Brain microvascular endothelial cell (primary cell): Measurements from ENCODE around the gene PTCH1.

Experiments used
- DNase-seq: peaks from one replicate; pipeline ENCODE4 v3.0.0-alpha.2; 2020
- H3K27ac ChIP-seq: fragments of 250-450 bp; sonication (Bioruptor Pico); 2 replicates; pipeline ENCODE4 v1.5.1; 2020; ENCODE audit warnings: mild to moderate bottlenecking, moderate library complexity
- H3K27me3 ChIP-seq: fragments of 250-450 bp; sonication (Bioruptor Pico); replicated peaks from 2 replicates; pipeline ENCODE4 v1.5.1; 2020; ENCODE audit warnings: mild to moderate bottlenecking
- H3K36me3 ChIP-seq: fragments of 250-450 bp; sonication (Bioruptor Pico); replicated peaks from 2 replicates; pipeline ENCODE4 v1.5.1; 2020; ENCODE audit warnings: mild to moderate bottlenecking
- H3K4me3 ChIP-seq: 2 replicates; pipeline ENCODE4 v1.5.1; 2011; ENCODE audit warnings: low read depth, mild to moderate bottlenecking, control low read depth, low read length, moderate library complexity
- in situ Hi-C: cut with HindIII; loops from 2 replicates; pipeline ENCODE4 v1.10.0; 2017; ENCODE audit warnings: low sequenced_read_pairs, low pct_ligation_motif_present
- TF ChIP-seq, protein P1 (sequence below): IDR thresholded peaks from 2 replicates; pipeline ENCODE4 v1.5.1; 2011; ENCODE audit warnings: low read depth, mild to moderate bottlenecking, moderate library complexity, low read length, control low read depth, inconsistent platforms; ENCODE audit errors: missing control alignments

PTCH1 gene

DNA sequence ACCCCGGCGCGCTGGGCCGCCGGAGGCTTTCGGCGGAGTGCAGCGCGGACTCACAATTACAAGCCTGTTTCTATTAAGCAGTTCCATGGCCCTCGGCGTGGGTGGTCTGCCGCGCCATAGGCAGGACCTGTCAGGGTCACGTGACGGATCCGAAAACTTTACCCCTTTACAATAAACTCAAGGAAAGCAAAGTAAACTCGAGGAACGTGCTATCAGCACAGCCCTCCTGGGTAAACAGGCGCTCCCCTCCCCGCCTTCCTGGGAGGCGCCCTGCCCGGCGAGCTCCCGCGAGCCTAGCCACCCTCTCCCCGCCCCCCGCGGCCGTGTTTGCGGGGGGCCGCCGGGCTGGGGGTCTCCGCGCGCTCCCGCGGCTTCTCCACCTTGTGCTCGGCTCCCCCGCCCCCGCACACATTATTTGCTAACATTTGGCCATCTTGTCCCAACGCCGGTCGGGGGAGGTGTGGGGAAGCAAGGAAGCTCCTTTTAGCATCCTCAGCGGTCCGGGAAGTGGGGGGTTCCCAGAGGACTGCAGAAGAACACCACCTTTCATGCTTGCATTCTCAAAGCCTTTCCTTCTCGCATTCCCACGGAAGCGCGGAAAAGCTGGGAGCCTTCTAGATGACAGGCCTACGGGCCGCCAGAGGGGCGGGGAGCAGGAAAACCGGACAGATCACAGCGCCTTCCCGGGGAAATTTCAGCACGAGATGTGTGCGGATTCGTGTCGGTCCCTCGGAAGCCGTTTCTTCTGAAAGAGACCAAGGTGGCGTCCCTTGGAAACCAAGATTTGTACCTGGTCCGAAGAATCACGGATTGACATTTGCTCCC, at the start of gene PTCH1:
TSS of gene PTCH1 (minus strand) at position 238 of the 825 bp plus-strand sequence.
- DNase-seq = no peak
- in situ Hi-C loops = no loop called here
- H3K4me3 ChIP-seq = peak within 1 kb of the TSS; percentile 56

DNA sequence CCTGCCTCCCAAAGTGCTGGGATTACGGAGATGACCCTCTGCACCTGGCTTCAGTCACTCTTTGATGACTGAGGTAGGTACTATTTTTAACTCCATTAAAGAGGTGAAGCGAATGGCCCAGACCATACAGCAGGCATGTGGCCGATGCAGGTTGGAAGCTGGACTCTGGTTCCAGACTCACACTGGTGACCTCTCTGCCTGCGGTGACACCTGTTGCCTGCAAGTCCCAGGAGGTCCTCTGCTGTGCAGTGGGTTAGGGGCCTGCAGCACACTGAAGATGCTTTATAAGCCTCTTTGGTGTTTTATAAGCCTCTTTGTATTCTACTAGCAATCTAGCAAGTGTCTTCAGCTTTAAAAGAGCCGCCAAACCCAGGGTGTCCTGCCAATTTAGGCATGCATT, 49.2 kb upstream of the PTCH1 start:
- DNase-seq = no peak
- no peak overlapping the region for H3K4me3 ChIP-seq
- no peaks in the 10 kb centered on the region for H3K36me3 ChIP-seq
- H3K27me3 ChIP-seq = peaks cover 2% of the 10 kb centered on the region
- TF ChIP-seq, protein P1, sequence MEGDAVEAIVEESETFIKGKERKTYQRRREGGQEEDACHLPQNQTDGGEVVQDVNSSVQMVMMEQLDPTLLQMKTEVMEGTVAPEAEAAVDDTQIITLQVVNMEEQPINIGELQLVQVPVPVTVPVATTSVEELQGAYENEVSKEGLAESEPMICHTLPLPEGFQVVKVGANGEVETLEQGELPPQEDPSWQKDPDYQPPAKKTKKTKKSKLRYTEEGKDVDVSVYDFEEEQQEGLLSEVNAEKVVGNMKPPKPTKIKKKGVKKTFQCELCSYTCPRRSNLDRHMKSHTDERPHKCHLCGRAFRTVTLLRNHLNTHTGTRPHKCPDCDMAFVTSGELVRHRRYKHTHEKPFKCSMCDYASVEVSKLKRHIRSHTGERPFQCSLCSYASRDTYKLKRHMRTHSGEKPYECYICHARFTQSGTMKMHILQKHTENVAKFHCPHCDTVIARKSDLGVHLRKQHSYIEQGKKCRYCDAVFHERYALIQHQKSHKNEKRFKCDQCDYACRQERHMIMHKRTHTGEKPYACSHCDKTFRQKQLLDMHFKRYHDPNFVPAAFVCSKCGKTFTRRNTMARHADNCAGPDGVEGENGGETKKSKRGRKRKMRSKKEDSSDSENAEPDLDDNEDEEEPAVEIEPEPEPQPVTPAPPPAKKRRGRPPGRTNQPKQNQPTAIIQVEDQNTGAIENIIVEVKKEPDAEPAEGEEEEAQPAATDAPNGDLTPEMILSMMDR = no peak
- in situ Hi-C loops = no loop called here
- H3K27ac ChIP-seq = no peak overlapping the region

More for the DNA sequence above, at the start of gene PTCH1:
- peaks cover 2% of the 10 kb centered on the region for H3K27me3 ChIP-seq
- H3K36me3 ChIP-seq = no peaks in the 10 kb centered on the region
- TF ChIP-seq, protein P1 = no peak
- H3K27ac ChIP-seq = no peak within 1 kb of the TSS

DNA sequence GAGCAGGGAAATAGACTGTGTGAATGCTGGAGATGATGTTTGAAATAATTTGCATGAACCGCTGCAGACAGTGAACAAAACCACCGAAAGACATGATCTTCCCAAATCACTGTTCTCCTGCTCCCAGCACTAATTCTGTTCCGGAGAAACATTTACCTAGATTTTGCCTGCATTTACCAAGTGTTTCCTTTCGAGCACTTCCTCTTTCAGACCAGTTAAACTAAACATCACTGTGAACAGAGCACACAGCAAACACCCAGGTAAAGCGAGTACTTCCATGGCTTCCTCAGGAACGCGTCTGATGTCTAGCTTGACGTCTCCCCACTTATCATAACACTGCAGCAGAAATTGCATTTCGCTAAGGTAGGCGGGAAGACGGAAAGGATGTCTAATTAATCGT, 45.1 kb upstream of the PTCH1 start:
- Histone ChIP-seq H3K4me3 (no peak overlapping the region), H3K36me3 (no peaks in the 10 kb centered on the region), H3K27me3 (peaks cover 2% of the 10 kb centered on the region), H3K27ac (no peak overlapping the region)
- no peak for DNase-seq
- TF ChIP-seq, protein P1 = no peak
- in situ Hi-C loops = no loop called here

DNA sequence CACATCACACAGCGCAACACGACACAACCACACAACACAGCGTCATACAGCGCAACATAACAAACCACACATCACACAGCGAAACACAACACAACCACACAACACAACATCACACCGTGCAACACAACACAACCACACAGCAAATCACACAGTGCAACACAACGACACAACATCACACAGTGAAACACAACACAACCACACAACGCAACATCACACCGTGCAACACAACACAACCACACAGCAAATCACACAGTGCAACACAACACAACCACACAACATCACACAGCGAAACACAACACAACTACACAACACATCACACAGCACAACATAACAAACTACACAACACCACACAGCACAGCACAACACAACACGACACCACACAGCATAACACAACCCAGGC, 40.4 kb upstream of the PTCH1 start:
- H3K27ac ChIP-seq = no peak overlapping the region
- peaks cover 12% of the 10 kb centered on the region for H3K27me3 ChIP-seq
- H3K4me3 ChIP-seq = no peak overlapping the region
- in situ Hi-C loops = no loop called here
- no peak for DNase-seq
- no peaks in the 10 kb centered on the region for H3K36me3 ChIP-seq
- TF ChIP-seq, protein P1 = no peak

DNA sequence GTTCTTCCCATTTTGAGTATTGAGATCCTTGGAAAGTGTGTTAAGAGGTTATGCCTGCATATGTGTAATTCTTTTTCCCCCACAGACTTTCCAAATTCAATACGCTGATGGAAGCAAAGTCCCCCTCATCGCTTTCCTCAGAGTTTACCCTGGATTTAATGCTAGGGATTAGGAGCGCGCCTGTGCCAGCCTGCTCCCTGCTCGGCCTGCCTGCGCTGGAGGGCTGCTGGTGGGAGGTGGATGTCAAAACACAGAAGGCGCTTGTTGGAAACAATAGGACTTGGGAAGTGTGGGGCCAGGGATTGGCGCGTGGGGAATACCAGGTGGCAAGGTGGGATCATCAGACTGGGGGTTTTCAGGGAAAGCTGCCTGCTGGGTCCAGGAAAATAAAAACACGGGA, 39.8 kb upstream of the PTCH1 start:
- TF ChIP-seq, protein P1 = no peak
- no peaks in the 10 kb centered on the region for H3K36me3 ChIP-seq
- DNase-seq = no peak
- no peak overlapping the region for H3K27ac ChIP-seq
- H3K4me3 ChIP-seq = no peak overlapping the region
- H3K27me3 ChIP-seq = peaks cover 13% of the 10 kb centered on the region
- in situ Hi-C loops = no loop called here
